Lower leg skin (tissue), 3 donors: ENCODE data around the gene RERE.

Experiments
- POLR2A ChIP-seq, 2 donors: fragments of 450-650 bp; IDR thresholded peaks; one replicate each; pipeline ENCODE4 v1.6.1; 2016 to 2017; ENCODE audit warnings: antibody characterized with exemption in 2 of 2, mild to moderate bottlenecking in 1 of 2, moderate library complexity in 1 of 2
- TF ChIP-seq, protein P1 (sequence below), 3 donors: fragments of 450-650 bp; IDR thresholded peaks; one replicate each; pipeline ENCODE4 v1.5.1; 2016; ENCODE audit warnings: antibody characterized with exemption in 3 of 3, mild to moderate bottlenecking in 3 of 3, moderate library complexity in 2 of 3

DNA sequence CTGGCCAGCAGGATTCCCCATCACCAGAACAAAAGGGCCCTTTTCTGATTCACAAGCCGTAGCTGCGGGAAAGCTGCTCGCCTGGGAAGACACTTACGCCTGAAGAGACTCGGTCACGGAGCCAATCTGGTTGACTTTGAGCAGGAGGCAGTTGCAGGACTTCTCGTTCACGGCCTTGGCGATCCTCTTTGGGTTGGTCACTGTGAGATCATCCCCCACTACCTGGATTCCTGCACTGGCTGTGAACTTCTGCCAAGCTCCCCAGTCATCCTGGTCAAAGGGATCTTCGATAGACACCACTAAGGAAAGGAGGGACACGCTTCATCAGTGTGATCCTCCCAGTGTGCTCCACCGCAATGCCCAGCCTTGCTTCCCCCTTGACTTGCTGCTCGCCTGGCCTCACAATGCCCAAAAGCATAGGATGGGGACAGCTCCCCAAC is 46.4 kb upstream of the RERE start:
- TF ChIP-seq, protein P1, sequence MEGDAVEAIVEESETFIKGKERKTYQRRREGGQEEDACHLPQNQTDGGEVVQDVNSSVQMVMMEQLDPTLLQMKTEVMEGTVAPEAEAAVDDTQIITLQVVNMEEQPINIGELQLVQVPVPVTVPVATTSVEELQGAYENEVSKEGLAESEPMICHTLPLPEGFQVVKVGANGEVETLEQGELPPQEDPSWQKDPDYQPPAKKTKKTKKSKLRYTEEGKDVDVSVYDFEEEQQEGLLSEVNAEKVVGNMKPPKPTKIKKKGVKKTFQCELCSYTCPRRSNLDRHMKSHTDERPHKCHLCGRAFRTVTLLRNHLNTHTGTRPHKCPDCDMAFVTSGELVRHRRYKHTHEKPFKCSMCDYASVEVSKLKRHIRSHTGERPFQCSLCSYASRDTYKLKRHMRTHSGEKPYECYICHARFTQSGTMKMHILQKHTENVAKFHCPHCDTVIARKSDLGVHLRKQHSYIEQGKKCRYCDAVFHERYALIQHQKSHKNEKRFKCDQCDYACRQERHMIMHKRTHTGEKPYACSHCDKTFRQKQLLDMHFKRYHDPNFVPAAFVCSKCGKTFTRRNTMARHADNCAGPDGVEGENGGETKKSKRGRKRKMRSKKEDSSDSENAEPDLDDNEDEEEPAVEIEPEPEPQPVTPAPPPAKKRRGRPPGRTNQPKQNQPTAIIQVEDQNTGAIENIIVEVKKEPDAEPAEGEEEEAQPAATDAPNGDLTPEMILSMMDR (IDR thresholded peaks at IDR 0.05) = no peak
- TF ChIP-seq POLR2A (IDR thresholded peaks at IDR 0.05) = no peak
